Measurements from ENCODE around the gene PFDN4. TPM values are rescaled to one million over a fixed set of nuclear protein-coding genes. Genes with fewer than 3 reads are reported as not detected.

The PFDN4 gene
- total RNA-seq, 1 experiment from 2014 or later = 90.1 TPM

- Mint-ChIP-seq H3K9me3 (no peaks in the 10 kb centered on the region), H3K36me3 (no peaks in the 10 kb centered on the region), H3K4me3 (no peak overlapping the region), H3K4me1 (peaks cover 14% of the 10 kb centered on the region), H3K27ac (no peak overlapping the region), H3K27me3 (ENCODE audit: low read depth) (peaks cover 36% of the 10 kb centered on the region)
- ChIA-PET POLR2A (no interaction called here), CTCF (no interaction called here)
- TF ChIP-seq FOXP4 (CRISPR knock-in tag; IDR thresholded peaks at IDR 0.05) (no peak), GTF2I (CRISPR knock-in tag; conservative IDR thresholded peaks at IDR 0.05) (no peak), ELF4 (CRISPR knock-in tag; IDR thresholded peaks at IDR 0.05; ENCODE audit: low read depth) (no peak), NR1H2 (CRISPR knock-in tag; IDR thresholded peaks at IDR 0.05) (no peak), JUN (CRISPR knock-in tag; IDR thresholded peaks at IDR 0.05) (no peak), EMX1 (CRISPR knock-in tag; IDR thresholded peaks at IDR 0.05) (no peak), RORB (CRISPR knock-in tag; IDR thresholded peaks at IDR 0.05) (no peak), ZMAT4 (CRISPR knock-in tag; IDR thresholded peaks at IDR 0.05) (no peak), CREB1 (CRISPR knock-in tag; IDR thresholded peaks at IDR 0.05) (no peak), JAZF1 (CRISPR knock-in tag; IDR thresholded peaks at IDR 0.05) (no peak), ZNF232 (CRISPR knock-in tag; IDR thresholded peaks at IDR 0.05) (no peak), ZNF263 (CRISPR knock-in tag; IDR thresholded peaks at IDR 0.05; ENCODE audit: low read depth) (no peak), CDX4 (CRISPR knock-in tag; IDR thresholded peaks at IDR 0.05; ENCODE audit: borderline replicate concordance) (no peak), FOXK1 (CRISPR knock-in tag; IDR thresholded peaks at IDR 0.05) (no peak), ATF1 (CRISPR knock-in tag; IDR thresholded peaks at IDR 0.05) (no peak), ZSCAN18 (CRISPR knock-in tag; IDR thresholded peaks at IDR 0.05) (no peak), TEAD1 (CRISPR knock-in tag; IDR thresholded peaks at IDR 0.05) (no peak)
- TF ChIP-seq, protein P1, sequence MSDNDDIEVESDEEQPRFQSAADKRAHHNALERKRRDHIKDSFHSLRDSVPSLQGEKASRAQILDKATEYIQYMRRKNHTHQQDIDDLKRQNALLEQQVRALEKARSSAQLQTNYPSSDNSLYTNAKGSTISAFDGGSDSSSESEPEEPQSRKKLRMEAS (CRISPR knock-in tag; IDR thresholded peaks at IDR 0.05) = no peak
- TF ChIP-seq, protein P2, sequence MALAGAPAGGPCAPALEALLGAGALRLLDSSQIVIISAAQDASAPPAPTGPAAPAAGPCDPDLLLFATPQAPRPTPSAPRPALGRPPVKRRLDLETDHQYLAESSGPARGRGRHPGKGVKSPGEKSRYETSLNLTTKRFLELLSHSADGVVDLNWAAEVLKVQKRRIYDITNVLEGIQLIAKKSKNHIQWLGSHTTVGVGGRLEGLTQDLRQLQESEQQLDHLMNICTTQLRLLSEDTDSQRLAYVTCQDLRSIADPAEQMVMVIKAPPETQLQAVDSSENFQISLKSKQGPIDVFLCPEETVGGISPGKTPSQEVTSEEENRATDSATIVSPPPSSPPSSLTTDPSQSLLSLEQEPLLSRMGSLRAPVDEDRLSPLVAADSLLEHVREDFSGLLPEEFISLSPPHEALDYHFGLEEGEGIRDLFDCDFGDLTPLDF (CRISPR knock-in tag; IDR thresholded peaks at IDR 0.05) = no peak
- TF ChIP-seq, protein P3, sequence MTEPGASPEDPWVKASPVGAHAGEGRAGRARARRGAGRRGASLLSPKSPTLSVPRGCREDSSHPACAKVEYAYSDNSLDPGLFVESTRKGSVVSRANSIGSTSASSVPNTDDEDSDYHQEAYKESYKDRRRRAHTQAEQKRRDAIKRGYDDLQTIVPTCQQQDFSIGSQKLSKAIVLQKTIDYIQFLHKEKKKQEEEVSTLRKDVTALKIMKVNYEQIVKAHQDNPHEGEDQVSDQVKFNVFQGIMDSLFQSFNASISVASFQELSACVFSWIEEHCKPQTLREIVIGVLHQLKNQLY (CRISPR knock-in tag; IDR thresholded peaks at IDR 0.05) = no peak
- ATAC-seq (no peak), DNase-seq (ENCODE audit: low spot score) (no peak)
Observed at GRCh38 chr20:54178256-54178655, 29.6 kb upstream of the PFDN4 start.

DNA sequence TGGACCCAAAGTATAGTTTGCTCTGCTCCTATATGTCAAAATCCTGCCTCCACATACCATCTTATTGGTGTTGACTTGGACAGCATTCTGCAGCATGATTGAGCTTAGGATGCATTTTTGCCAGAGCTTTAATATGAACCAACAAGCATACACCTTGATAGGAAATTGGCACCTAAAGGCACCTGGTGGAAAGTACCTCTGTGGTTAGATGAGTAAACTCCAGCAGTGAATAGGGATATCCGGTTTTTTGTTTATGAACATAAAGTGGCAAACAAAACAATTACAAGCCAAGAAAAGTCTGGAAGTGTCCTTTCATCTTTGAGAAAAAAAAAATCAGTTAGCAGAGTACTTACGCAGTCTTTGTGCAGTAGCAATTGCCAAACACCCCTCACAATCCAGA lies 27.9 kb upstream of the PFDN4 start:
- Mint-ChIP-seq H3K36me3 (no peaks in the 10 kb centered on the region), H3K27ac (no peak overlapping the region), H3K27me3 (ENCODE audit: low read depth) (peaks cover 20% of the 10 kb centered on the region), H3K4me1 (peaks cover 1% of the 10 kb centered on the region; the same call in 1 of the 2 replicates), H3K4me3 (no peak overlapping the region), H3K9me3 (no peaks in the 10 kb centered on the region)
- ChIA-PET CTCF (no interaction called here), POLR2A (no interaction called here)
- DNase-seq (ENCODE audit: low spot score) (no peak), ATAC-seq (no peak)
- TF ChIP-seq ZNF219 (CRISPR knock-in tag; IDR thresholded peaks at IDR 0.05; ENCODE audit: borderline replicate concordance) (no peak), ZNF121 (CRISPR knock-in tag; IDR thresholded peaks at IDR 0.05) (no peak), ZSCAN18 (CRISPR knock-in tag; IDR thresholded peaks at IDR 0.05) (no peak), PREB (CRISPR knock-in tag; IDR thresholded peaks at IDR 0.05; ENCODE audit: borderline replicate concordance) (no peak), USF2 (CRISPR knock-in tag; IDR thresholded peaks at IDR 0.05) (no peak), HMGXB4 (CRISPR knock-in tag; IDR thresholded peaks at IDR 0.05) (no peak)

Data from WTC11 (cell line).